Activated CD4-positive, CD25-positive, alpha-beta regulatory T cell treated with anti-CD3 and anti-CD28 coated beads, Interleukin-2, amount 50 U/mL, for 72 hours (primary cell): ENCODE results near the gene NANOS3.
"Not testable (repeated sequence)": the region's sequence is repeated elsewhere in the genome, so short reads cannot be mapped to it uniquely, and the experiment has no call there.

Experiments
- DNase-seq: peaks from one replicate; pipeline ENCODE4 v3.0.0; 2021

NANOS3 gene

GRCh38 chr19:13887018-13887436 lies 10.1 kb downstream of the NANOS3 start:
- DNase-seq = no peak

DNA sequence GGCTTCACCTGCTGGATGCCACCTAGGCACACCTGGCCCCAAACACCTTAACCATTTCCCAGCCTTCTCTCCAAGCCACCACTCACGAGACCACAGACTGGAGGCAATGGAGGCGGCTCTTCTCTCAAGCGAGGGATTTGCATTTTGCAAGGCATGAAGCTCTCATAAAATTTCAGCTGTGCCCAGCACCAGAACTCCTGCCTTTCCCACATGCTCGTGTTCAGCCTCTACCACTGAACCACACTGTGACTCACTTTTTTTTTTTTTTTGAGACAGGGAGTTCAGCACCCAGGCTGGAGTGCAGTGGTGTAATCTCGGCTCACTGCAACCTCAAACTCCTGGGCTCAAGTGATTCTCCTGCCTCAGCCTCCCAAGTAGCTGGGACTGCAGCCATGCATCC lies 10.6 kb downstream of the NANOS3 start:
- DNase-seq = no peak

GRCh38 chr19:13888281-13888680 lies 11.3 kb downstream of the NANOS3 start:
- DNase-seq = no peak

DNA sequence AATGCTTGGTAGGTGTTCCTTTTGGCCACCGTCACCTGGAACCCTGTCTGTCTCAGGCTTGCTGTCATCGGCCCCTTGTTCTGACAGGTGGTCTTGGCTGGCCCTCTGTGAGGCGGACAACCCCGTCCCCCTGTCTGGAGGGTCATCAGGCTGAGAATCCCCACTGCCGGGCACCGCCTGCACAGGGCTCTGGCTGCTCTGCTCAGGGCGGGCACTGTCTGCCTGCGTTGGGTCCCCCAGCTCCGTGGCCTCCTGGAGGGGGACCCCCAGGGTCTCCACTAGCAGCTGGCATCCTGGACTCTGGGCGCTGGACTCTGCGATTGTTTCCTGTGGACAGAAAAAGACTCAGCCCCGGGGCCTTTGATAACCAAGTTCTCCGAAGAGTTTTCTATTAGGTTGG lies 13.2 kb downstream of the NANOS3 start:
- DNase-seq = no peak

DNA sequence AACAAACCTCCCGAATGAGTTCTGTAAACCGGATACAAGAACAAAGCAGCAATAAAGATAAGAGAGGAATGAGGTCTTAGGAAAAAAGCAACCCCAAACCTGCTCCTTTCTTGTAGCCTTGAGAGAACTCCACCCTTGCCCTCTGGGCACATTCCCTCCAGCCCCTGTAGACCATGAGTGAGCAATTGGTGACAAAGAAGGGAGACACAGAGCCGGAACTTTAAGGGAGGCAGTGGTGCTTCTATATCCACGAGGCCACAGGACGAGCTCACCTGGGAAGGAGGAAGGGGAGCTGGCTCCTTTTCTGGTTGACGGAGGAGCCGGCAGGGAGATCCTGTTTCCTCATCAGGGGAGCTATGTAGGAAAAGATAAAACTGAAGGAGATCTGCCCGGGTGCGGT lies 15.9 kb downstream of the NANOS3 start:
- no peak for DNase-seq

- no peak for DNase-seq
These were observed 17.6 kb downstream of the NANOS3 start for GRCh38 chr19:13894552-13894951.

- no peak for DNase-seq
These were observed 19.3 kb downstream of the NANOS3 start for GRCh38 chr19:13896227-13896626.

GRCh38 chr19:13899393-13899792 lies 22.5 kb downstream of the NANOS3 start:
- DNase-seq = no peak

DNA sequence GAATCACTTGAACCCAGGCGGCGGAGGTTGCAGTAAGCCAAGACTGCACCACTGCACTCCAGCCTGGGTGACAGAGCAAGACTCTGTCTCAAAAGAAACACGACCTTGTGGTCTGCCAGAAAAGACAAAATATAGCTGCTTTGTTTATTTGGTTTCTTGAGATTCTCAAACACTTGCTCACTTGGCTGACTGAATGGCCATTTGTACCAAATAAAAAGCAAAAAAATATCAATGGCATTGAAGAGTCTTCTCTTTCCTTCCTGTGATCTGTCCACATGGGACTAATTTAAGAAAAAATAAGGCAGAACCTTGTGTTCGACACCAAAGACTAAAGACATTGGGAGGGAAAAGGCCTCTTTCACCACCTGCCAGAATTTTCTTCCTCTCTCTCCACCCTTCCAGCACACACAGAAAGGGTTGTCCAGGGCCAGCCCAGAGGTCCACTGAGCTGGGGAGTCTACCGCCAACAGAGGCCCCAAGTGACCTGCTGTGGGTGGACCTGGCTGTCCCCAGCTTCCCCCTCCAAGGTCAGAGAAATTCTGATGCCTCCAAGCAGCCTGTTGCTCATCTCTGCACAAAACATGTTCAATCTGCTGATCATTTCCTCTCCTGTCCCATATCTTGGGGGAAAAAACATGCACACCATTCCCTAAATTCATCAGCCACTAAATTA lies 23.1 kb downstream of the NANOS3 start:
- no peak for DNase-seq

GRCh38 chr19:13902993-13903555 lies 26.1 kb downstream of the NANOS3 start:
- DNase-seq = no peak

GRCh38 chr19:13905634-13906520 lies 28.9 kb downstream of the NANOS3 start, which contains the start of the genes BRME1 and CC2D1A:
TSS of gene BRME1 (minus strand) at chr19:13906117. CDS start at chr19:13904892, 1,225 bp downstream.
TSS of gene CC2D1A (plus strand) at chr19:13906201. CDS start at chr19:13906442, 241 bp downstream.
- peak; percentile 96 for DNase-seq

DNA sequence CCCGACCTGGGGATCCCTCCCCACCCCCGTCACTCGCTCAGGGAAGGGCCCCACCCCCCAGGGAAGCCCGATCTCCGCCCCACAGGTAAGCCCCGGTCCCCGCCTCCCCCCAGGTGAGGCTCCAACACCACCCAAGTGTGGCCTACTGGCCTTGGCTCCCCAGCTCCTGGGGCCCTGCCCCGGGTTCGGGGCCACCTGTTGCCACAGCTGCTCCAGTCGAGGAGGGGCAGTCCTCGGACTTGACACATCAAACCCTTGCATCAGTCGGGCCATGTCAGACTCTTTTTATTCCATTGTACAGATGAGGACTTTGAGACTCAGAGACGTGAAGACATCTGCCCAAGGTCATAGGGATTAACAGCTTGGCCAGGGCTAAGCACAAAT lies 29.6 kb downstream of the NANOS3 start:
- DNase-seq = no peak

DNA sequence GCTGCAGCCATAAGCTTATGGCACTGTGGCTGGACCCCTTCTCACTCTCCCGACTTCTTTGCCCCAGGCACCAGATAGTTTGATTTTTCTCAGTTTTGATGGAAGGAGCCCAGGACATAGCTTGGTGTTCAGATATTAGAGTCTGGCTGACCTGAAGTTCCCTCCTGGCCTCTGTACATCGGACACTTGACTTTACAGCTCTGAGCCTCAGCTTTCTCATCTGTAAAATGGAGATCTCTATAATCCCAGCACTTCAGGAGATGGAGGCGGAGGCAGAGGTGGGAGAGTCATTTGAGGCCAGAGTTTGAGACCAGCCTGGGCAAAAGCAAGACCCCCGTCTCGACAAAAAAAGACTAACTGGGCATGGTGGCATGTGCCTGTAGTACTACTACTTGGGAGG lies 30.0 kb downstream of the NANOS3 start:
- DNase-seq = no peak

GRCh38 chr19:13908674-13909073 lies 31.7 kb downstream of the NANOS3 start:
- DNase-seq = no peak

GRCh38 chr19:13909430-13909829 lies 32.5 kb downstream of the NANOS3 start:
- no peak for DNase-seq

- DNase-seq = no peak
These were observed 36.4 kb downstream of the NANOS3 start for GRCh38 chr19:13913352-13913751.

DNA sequence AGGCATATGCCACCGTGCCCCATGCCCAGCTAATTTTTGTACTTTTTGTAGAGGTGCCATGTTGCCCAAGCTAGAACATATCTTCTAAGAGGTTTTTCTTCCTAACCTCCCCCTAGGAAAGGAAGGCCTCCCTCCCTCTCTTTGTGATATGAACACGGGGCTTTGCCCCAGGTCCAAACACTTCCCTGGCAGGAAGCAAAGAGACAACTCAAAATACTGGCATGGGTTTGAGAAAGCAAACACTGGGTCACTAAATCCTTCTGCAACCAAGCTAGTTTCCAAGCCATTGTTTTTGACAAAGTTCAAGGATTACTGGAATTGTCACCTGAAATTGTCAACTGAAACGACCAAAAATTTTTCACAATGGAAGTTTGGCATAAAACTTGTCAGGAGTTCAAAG lies 37.8 kb downstream of the NANOS3 start:
- DNase-seq = no peak

DNA sequence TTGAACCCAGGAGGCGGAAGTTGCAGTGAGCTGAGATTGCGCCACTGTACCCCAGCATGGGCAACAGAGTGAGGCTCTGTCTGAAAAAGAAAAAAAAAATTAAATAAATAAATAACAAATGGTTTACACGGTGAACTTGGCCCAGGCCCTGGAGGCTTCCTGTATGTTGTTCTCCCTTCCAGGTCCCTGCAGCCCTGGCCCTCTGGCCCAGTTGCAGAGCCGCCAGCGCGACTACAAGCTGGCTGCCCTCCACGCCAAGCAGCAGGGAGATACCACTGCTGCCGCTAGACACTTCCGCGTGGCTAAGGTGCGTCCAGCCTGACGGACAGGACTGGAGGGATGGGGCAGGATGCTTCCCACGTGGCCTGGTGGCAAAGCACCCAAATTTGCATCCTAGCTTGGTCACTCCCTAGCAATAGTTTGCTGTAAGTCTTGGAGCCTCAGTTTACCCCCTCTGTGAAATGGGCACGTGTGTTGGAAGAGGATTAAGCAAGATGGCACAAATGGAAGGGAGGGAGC lies 41.0 kb downstream of the NANOS3 start:
- DNase-seq = no peak

DNA sequence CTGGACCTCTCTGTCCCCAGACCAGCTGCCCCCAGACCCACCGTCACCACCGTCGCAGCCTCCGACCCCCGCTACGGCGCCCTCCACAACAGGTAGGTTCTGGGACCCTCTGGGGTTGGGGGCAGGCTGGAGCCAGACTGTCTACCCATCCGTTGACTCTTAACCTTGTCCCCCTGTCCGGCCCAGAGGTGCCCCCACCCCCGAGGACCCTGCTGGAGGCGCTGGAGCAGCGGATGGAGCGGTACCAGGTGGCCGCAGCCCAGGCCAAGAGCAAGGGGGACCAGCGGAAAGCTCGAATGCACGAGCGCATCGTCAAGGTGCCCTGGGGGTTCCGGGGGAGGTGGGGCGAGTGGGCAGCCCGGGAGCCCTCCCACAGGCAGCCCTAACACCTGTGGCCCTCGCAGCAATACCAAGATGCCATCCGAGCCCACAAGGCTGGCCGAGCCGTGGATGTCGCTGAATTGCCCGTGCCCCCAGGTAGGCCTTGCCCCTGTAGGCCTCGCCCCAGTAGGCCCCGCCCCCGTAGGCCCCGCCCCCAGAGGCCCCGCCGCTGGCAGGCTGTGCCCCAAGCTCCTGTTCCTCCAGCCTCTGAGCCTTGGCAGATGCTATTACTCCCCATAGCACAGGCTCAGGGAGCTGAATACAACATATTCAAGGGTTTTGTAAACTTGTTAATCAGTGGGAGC lies 41.9 kb downstream of the NANOS3 start:
- no peak for DNase-seq

DNA sequence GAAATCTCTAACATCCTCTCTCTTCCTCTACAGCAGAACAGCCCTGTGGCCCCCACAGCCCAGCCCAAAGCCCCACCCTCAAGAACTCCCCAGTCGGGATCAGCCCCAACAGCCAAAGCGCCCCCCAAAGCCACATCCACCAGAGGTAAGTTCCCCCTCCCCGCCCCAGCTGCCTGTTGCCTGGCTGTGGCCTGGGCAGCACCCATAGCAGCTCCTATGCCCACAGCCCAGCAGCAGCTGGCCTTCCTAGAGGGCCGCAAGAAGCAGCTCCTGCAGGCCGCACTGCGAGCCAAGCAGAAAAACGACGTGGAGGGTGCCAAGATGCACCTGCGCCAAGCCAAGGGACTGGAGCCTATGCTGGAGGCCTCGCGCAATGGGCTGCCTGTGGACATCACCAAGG lies 43.6 kb downstream of the NANOS3 start:
- DNase-seq = no peak

DNA sequence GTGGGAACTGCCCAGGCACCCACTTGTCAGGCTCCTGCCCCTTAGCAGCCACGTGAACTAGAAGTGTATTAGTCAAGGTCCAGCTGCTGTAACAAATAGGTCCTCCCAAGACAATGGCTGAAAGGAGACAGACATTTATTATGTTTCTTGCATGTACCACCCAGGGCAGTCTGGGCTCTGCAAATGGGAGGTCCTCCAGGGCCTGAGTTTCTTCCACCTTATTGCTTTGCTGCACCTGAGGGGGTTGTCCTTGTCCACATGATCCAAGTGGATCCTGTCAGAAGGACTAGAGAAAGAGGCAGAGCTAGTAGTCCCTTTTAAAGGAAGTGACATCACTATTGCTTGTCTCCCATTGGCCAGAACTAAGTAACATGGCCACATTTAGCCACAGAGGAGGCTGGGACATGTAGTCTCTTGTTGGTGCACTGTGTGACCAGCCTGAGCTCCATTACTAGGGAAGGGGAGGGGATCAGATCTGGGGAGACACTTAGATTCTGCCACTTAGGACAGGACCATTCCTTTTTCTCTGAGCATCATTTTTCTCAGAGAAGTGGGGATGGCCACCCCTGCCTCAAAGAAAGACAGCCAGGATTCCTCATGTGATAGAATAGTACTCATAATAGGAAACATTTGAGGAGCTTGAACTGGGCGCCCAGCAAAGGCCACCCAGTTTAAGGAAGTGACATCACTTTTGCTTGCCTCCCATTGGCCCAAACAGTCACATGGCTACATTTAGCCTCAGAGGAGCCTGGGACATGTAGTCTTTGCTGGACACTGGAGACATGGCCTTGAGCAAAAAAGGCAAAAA lies 44.2 kb downstream of the NANOS3 start:
- peak; percentile 43 for DNase-seq

GRCh38 chr19:13922118-13922517 lies 45.2 kb downstream of the NANOS3 start:
- DNase-seq = not testable (repeated sequence)
